NT2/D1 (cell line): ENCODE data around the gene OR56A4.

Experiments used
- DNase-seq: peaks from one replicate; pipeline ENCODE4 v3.0.0-alpha.2; 2011; ENCODE audit warnings: low read depth, low spot score
- H3K27me3 ChIP-seq: 2 replicates; pipeline ENCODE4 v1.6.0; 2011; ENCODE audit warnings: mild to moderate bottlenecking; ENCODE audit not compliant: insufficient read length, insufficient read depth
- H3K36me3 ChIP-seq: 2 replicates; pipeline ENCODE4 v1.6.1; 2011; ENCODE audit warnings: mild to moderate bottlenecking, low read length, mixed read lengths; ENCODE audit not compliant: insufficient read depth, insufficient read length
- H3K4me1 ChIP-seq: 2 replicates; pipeline ENCODE4 v1.5.1; 2011; ENCODE audit not compliant: insufficient read depth, insufficient read length
- H3K4me3 ChIP-seq: 2 replicates; pipeline ENCODE4 v1.5.1; 2011; ENCODE audit warnings: low read depth; ENCODE audit not compliant: insufficient read length
- H3K9ac ChIP-seq: 2 replicates; pipeline ENCODE4 v1.6.0; 2011; ENCODE audit warnings: low read depth; ENCODE audit not compliant: insufficient read length
- H3K9me3 ChIP-seq: 2 replicates; pipeline ENCODE4 v1.5.1; 2011; ENCODE audit warnings: mild to moderate bottlenecking, low read length; ENCODE audit not compliant: insufficient read depth
- SUZ12 ChIP-seq: IDR thresholded peaks from 2 replicates; pipeline ENCODE4 v1.6.1; 2011; ENCODE audit not compliant: insufficient read length, insufficient read depth; ENCODE audit errors: extremely low read depth
- YY1 ChIP-seq: IDR thresholded peaks from 2 replicates; pipeline ENCODE4 v1.6.1; 2011; ENCODE audit not compliant: insufficient read length, insufficient read depth
- ZNF274 ChIP-seq: IDR thresholded peaks from 2 replicates; pipeline ENCODE4 v1.6.1; 2011; ENCODE audit warnings: mild to moderate bottlenecking, low read depth, low read length

OR56A4 gene, protein sequence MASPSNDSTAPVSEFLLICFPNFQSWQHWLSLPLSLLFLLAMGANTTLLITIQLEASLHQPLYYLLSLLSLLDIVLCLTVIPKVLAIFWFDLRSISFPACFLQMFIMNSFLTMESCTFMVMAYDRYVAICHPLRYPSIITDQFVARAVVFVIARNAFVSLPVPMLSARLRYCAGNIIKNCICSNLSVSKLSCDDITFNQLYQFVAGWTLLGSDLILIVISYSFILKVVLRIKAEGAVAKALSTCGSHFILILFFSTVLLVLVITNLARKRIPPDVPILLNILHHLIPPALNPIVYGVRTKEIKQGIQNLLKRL

DNA sequence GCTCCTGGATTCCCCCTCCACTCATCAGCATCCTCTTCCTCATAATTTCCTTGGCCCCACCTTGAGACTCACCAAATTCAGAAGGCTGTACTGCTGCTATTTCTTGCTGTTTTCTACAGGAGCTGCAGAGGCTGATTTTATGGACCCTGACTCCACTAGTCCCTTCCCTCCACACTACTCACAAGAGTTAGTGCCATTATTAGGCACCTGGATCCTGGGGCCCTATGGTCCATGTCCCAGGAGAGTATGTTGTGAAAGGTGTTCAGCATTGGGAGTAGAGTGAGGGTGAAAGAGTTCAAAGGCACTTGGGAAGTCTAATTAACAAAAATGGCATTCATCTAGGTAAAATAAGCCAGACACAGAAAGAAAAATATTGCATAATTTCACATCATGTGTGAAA, at the start of gene OR56A4:
TSS of gene OR56A4 (minus strand) at position 101 of the 400 bp plus-strand sequence. CDS start 3,954 bp downstream, outside the sequence.
- Histone ChIP-seq H3K36me3 (no peaks in the 10 kb centered on the region), H3K27me3 (no peaks in the 10 kb centered on the region), H3K4me3 (no peak within 1 kb of the TSS), H3K9ac (no peak within 1 kb of the TSS), H3K4me1 (no peaks in the 10 kb centered on the region), H3K9me3 (no peaks in the 10 kb centered on the region)
- TF ChIP-seq ZNF274 (no peak), SUZ12 (no peak), YY1 (no peak)
- no peak for DNase-seq

DNA sequence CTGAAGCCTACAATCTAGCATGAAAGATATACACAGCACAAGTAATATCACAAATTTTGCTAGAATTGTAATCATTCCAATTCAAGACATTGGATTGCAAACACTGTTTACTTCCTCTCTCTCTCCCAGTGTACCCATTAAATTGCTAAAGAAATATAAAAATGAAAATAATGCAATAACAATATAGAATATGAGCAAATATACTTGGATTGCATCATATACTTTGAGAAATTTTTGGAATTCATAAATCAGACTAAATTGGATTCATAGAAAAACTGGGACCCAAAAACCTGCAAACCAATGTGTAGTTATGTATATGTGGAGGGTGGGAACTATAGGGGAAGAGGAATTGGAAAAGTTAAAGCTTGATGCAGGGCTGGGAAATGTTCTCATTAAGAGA, 48.8 kb upstream of the OR56A4 start:
- Histone ChIP-seq H3K27me3 (no peaks in the 10 kb centered on the region), H3K36me3 (no peaks in the 10 kb centered on the region), H3K9me3 (no peaks in the 10 kb centered on the region; the same call in 1 of the 2 replicates), H3K4me1 (no peaks in the 10 kb centered on the region), H3K4me3 (no peak overlapping the region), H3K9ac (no peak overlapping the region)
- no peak for TF ChIP-seq ZNF274
- no peak for TF ChIP-seq YY1
- TF ChIP-seq SUZ12, result no peak
- no peak for DNase-seq

DNA sequence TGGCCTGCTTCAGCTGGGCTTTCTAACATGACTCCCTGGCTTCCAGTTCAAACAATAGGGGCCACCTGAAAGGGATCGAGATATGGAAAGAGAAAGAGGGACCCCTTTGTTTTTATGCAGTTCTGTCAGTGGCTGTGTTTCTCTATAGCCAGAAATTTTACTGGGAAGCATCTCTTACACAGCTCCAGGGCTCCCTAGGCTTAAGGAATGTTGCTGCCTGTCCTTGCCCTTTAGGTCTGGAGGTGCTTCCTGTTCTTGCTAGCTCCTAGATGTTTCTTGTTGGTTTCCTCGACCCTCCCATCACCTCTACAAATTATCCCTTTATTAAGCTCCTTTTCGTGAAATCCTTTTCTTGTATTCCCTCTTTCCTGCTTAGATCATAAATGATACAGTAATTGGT, 45.6 kb upstream of the OR56A4 start:
- no peak for DNase-seq

DNA sequence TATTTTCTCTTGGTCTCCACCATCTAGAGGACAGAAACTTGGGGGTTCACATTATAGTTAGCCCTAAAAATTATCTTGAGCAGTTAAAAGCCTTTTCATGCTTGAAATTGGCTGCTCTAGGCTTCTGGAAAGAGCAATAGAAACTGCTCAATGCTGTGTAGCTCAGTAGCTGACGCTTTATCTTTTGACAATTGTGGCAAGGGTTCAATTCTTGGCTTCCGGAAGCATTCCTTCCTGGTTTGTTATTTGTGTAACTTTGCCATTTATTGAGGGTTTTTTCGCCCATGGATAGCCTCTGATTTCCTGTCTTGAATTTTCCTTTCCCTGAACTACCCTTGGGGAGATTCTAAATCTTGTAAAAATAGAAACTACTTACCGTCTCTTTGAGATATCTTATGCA, 34.1 kb upstream of the OR56A4 start:
- no peak overlapping the region for H3K9ac ChIP-seq
- no peaks in the 10 kb centered on the region for H3K27me3 ChIP-seq
- no peak overlapping the region for H3K4me3 ChIP-seq
- TF ChIP-seq ZNF274, result no peak
- TF ChIP-seq SUZ12, result no peak
- TF ChIP-seq YY1, result no peak
- H3K4me1 ChIP-seq, result no peaks in the 10 kb centered on the region
- no peaks in the 10 kb centered on the region for H3K9me3 ChIP-seq
- no peak for DNase-seq
- no peaks in the 10 kb centered on the region for H3K36me3 ChIP-seq

More for the DNA sequence above, 45.6 kb upstream of the OR56A4 start:
- TF ChIP-seq YY1 (no peak), ZNF274 (no peak), SUZ12 (no peak)
- Histone ChIP-seq H3K9me3 (no peaks in the 10 kb centered on the region), H3K27me3 (no peaks in the 10 kb centered on the region), H3K4me3 (no peak overlapping the region), H3K4me1 (no peaks in the 10 kb centered on the region), H3K36me3 (no peaks in the 10 kb centered on the region), H3K9ac (no peak overlapping the region)

DNA sequence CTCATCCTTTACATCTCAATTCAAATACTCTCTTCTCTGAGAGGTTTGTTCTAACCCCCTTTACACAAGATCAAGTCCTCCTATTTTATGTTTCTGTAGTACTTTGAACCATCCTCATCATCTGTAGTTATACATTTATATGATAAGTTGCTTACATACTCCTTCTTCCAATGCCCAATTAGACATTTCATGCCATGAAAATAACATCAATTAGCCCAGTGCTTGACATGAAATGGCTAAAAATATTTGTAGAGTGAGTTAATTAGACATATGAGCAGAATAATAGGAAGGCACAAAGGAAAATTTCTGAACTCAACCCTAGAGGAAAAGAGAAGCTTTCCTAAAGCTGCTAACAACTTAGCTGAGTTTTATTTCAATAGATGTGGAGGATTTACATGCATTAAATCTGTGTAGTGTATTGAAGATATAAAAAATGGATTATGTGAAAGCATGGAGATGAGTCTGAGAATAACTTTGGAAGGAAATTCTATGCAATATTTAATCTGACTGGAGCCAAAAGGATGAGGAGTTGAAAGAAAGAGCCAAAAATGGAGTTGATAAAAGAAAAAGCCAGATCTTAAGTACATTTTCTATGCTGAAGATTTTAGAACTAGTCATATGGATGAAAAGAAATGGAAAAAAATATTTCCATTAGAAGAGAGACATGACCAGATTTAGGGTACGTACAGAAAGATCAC, 24.1 kb upstream of the OR56A4 start, which contains the start of gene OR56A1:
TSS of gene OR56A1 (minus strand) at position 51 of the 698 bp plus-strand sequence. CDS start 3,066 bp downstream, outside the sequence.
- no peak within 1 kb of the TSS for H3K4me3 ChIP-seq
- no peak for DNase-seq
- H3K9me3 ChIP-seq, result no peaks in the 10 kb centered on the region
- no peaks in the 10 kb centered on the region for H3K4me1 ChIP-seq
- no peaks in the 10 kb centered on the region for H3K36me3 ChIP-seq
- no peak within 1 kb of the TSS for H3K9ac ChIP-seq
- H3K27me3 ChIP-seq, result no peaks in the 10 kb centered on the region
- TF ChIP-seq SUZ12 (no peak), ZNF274 (no peak), YY1 (no peak)

DNA sequence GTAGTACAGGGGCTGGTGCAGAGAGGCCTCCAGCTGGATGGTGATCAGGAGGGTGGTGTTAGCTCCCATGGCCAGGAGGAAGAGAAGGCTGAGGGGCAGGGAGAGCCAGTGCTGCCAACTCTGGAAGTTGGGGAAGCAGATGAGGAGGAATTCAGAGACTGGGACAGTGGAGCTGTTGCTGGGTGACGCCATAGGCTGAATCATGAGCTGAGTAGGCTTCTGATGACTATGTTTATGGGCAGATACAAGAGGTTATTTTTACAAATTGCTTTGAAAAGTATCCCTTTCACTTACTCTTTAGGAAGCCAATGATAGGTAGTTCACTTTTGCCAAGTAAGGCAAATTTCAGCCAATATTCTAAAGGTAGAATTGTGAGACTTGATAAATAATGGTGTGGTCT, 20.8 kb upstream of the OR56A4 start:
- DNase-seq, result no peak
- Histone ChIP-seq H3K9me3 (no peaks in the 10 kb centered on the region), H3K4me3 (no peak overlapping the region), H3K4me1 (no peaks in the 10 kb centered on the region), H3K36me3 (no peaks in the 10 kb centered on the region), H3K27me3 (no peaks in the 10 kb centered on the region), H3K9ac (no peak overlapping the region)
- TF ChIP-seq SUZ12 (no peak), ZNF274 (no peak), YY1 (no peak)

DNA sequence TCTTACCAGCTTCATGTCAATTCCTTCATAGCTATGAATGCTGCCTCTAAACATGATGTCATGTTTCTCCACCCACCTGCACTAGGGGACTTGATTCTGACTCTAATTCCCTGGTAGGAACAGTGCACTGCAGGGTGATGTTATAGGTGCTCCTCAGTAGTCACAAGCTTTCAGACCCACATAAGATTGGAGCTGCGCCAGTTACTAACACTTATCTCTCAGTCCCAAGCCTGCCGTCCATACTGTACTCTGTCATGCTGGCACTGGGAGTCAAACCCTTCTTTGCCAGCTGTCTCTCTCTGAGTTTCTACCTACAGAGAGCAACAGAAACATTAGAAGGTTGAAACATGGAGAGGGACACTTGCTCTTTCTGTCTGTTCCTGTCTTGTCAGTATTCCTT, 18.3 kb upstream of the OR56A4 start:
- no peak for DNase-seq
- H3K9me3 ChIP-seq, result no peaks in the 10 kb centered on the region
- no peaks in the 10 kb centered on the region for H3K27me3 ChIP-seq
- no peak overlapping the region for H3K9ac ChIP-seq
- no peak overlapping the region for H3K4me3 ChIP-seq
- H3K36me3 ChIP-seq, result no peaks in the 10 kb centered on the region
- H3K4me1 ChIP-seq, result no peaks in the 10 kb centered on the region
- TF ChIP-seq SUZ12 (no peak), ZNF274 (no peak), YY1 (no peak)
